H9 (cell line): ENCODE results near the gene ZNF728. TPM values are rescaled to one million over a fixed set of nuclear protein-coding genes. Genes with fewer than 3 reads are reported as not detected.
"Not testable (repeated sequence)": the region's sequence is repeated elsewhere in the genome, so short reads cannot be mapped to it uniquely, and the experiment has no call there.

Experiments used
- DNase-seq: peaks from one replicate; pipeline ENCODE4 v3.0.0-alpha.2; 2017
- H2AFZ ChIP-seq: one replicate; pipeline ENCODE4 v1.6.1; 2013; ENCODE audit warnings: mild to moderate bottlenecking, low read length, control low read depth, moderate library complexity
- H2AK5ac ChIP-seq: 2 replicates; pipeline ENCODE4 v1.6.1; 2013; ENCODE audit warnings: low read length, control low read depth, mixed read lengths; ENCODE audit not compliant: insufficient read length
- H2BK120ac ChIP-seq: one replicate; pipeline ENCODE4 v1.6.1; 2013; ENCODE audit warnings: low read depth, mild to moderate bottlenecking, low read length, control low read depth, inconsistent platforms; ENCODE audit not compliant: poor library complexity, severe bottlenecking
- H2BK12ac ChIP-seq: 2 replicates; pipeline ENCODE4 v1.6.1; 2013; ENCODE audit warnings: low read length, control low read depth, mixed read lengths, low read depth; ENCODE audit not compliant: insufficient read length
- H2BK15ac ChIP-seq: 2 replicates; pipeline ENCODE4 v1.6.1; 2013; ENCODE audit warnings: low read depth, low read length, control low read depth
- H2BK20ac ChIP-seq: one replicate; pipeline ENCODE4 v1.6.1; 2013; ENCODE audit warnings: low read depth, mild to moderate bottlenecking, low read length, control low read depth, inconsistent platforms; ENCODE audit not compliant: poor library complexity, severe bottlenecking
- H2BK5ac ChIP-seq: 2 replicates; pipeline ENCODE4 v1.6.1; 2013; ENCODE audit warnings: low read length, control low read depth, mixed read lengths; ENCODE audit not compliant: insufficient read length
- H3K14ac ChIP-seq: 2 replicates; pipeline ENCODE4 v1.6.1; 2013; ENCODE audit warnings: low read length, control low read depth; ENCODE audit not compliant: insufficient read depth
- H3K18ac ChIP-seq: 2 replicates; pipeline ENCODE4 v1.6.1; 2013; ENCODE audit warnings: low read depth, mild to moderate bottlenecking, mixed read lengths, low read length, control low read depth; ENCODE audit not compliant: insufficient read length
- H3K23ac ChIP-seq: 2 replicates; pipeline ENCODE4 v1.6.1; 2013; ENCODE audit warnings: low read length, control low read depth, mixed read lengths, low read depth; ENCODE audit not compliant: insufficient read length
- H3K23me2 ChIP-seq: 2 replicates; pipeline ENCODE4 v1.6.1; 2013; ENCODE audit warnings: low read depth, mild to moderate bottlenecking, mixed read lengths, low read length, control low read depth; ENCODE audit not compliant: insufficient read length, poor library complexity, severe bottlenecking
- H3K27ac ChIP-seq: 2 replicates; pipeline ENCODE4 v1.5.1; 2013; ENCODE audit warnings: low read length, control low read depth, mixed read lengths, low read depth; ENCODE audit not compliant: insufficient read length
- H3K27me3 ChIP-seq: 2 replicates; pipeline ENCODE4 v1.6.1; 2013; ENCODE audit warnings: low read length, control low read depth, inconsistent platforms; ENCODE audit not compliant: insufficient read depth
- H3K4ac ChIP-seq: 2 replicates; pipeline ENCODE4 v1.6.1; 2013; ENCODE audit warnings: low read depth, mild to moderate bottlenecking, control low read depth, inconsistent platforms, low read length, moderate library complexity
- H3K4me1 ChIP-seq: 2 replicates; pipeline ENCODE4 v1.6.1; 2013; ENCODE audit warnings: low read length, control low read depth, inconsistent platforms; ENCODE audit not compliant: insufficient read depth
- H3K4me2 ChIP-seq: 2 replicates; pipeline ENCODE4 v1.6.1; 2013; ENCODE audit warnings: low read length, control low read depth, mixed read lengths; ENCODE audit not compliant: insufficient read length, insufficient read depth
- H3K56ac ChIP-seq: 2 replicates; pipeline ENCODE4 v1.6.1; 2013; ENCODE audit warnings: low read depth, mild to moderate bottlenecking, mixed read lengths, low read length, control low read depth; ENCODE audit not compliant: insufficient read length
- H3K79me1 ChIP-seq: 2 replicates; pipeline ENCODE4 v1.6.1; 2013; ENCODE audit warnings: low read depth, mild to moderate bottlenecking, moderate library complexity, low read length, control low read depth, inconsistent platforms; ENCODE audit not compliant: insufficient read depth, poor library complexity, severe bottlenecking
- H3K79me2 ChIP-seq: 2 replicates; pipeline ENCODE4 v1.6.1; 2013; ENCODE audit warnings: low read length, control low read depth, inconsistent platforms; ENCODE audit not compliant: insufficient read depth
- H3K9ac ChIP-seq: 2 replicates; pipeline ENCODE4 v1.6.1; 2013; ENCODE audit warnings: low read length, control low read depth, mixed read lengths; ENCODE audit not compliant: insufficient read length; ENCODE audit errors: extremely low read depth
- H3K9me3 ChIP-seq: one replicate; pipeline ENCODE4 v1.6.1; 2013; ENCODE audit warnings: low read depth, low read length, inconsistent platforms; ENCODE audit not compliant: control insufficient read depth
- H3T11ph ChIP-seq: one replicate; pipeline ENCODE4 v1.6.1; 2013; ENCODE audit warnings: mild to moderate bottlenecking, low read length, control low read depth, inconsistent platforms
- H4K20me1 ChIP-seq: one replicate; pipeline ENCODE4 v1.6.1; 2013; ENCODE audit not compliant: control insufficient read depth, insufficient read length, insufficient read depth
- H4K5ac ChIP-seq: 2 replicates; pipeline ENCODE4 v1.6.1; 2013; ENCODE audit warnings: low read depth, mild to moderate bottlenecking, mixed read lengths, low read length, control low read depth; ENCODE audit not compliant: insufficient read length
- H4K8ac ChIP-seq: replicated peaks from 2 replicates; pipeline ENCODE4 v1.6.1; 2013; ENCODE audit warnings: low read length, control low read depth, mixed read lengths, low read depth; ENCODE audit not compliant: insufficient read length
- H4K91ac ChIP-seq: 2 replicates; pipeline ENCODE4 v1.6.1; 2013; ENCODE audit warnings: low read depth, mild to moderate bottlenecking, moderate library complexity, mixed read lengths, low read length, control low read depth; ENCODE audit not compliant: insufficient read length
- H3K27ac Mint-ChIP-seq, 3 experiments: 2 replicates in 2 of 3; 3 replicates in 1 of 3; pipeline ENCODE4 v1.8.0; 2020 to 2021; ENCODE audit warnings: mixed read lengths in 3 of 3, mild to moderate bottlenecking in 1 of 3, moderate library complexity in 1 of 3
- H3K27me3 Mint-ChIP-seq: 2 replicates; pipeline ENCODE4 v1.8.0; 2021; ENCODE audit warnings: low read depth, mild to moderate bottlenecking, moderate library complexity, mixed read lengths
- H3K36me3 Mint-ChIP-seq, 3 experiments: 2 replicates in 2 of 3; 3 replicates in 1 of 3; pipeline ENCODE4 v1.8.0; 2020 to 2021; ENCODE audit warnings: low read depth in 3 of 3, mixed read lengths in 3 of 3; ENCODE audit not compliant: insufficient read depth in 1 of 3
- H3K4me1 Mint-ChIP-seq, 2 experiments: 2 replicates each; pipeline ENCODE4 v1.8.0; 2020; ENCODE audit warnings: mixed read lengths in 2 of 2
- H3K4me3 Mint-ChIP-seq, 2 experiments: 2 replicates in 1 of 2; 3 replicates in 1 of 2; pipeline ENCODE4 v1.8.0; 2020 to 2021; ENCODE audit warnings: mild to moderate bottlenecking in 2 of 2, mixed read lengths in 2 of 2, moderate library complexity in 1 of 2
- H3K9me3 Mint-ChIP-seq, 2 experiments: 2 replicates in 1 of 2; 3 replicates in 1 of 2; pipeline ENCODE4 v1.8.0; 2020; ENCODE audit warnings: mild to moderate bottlenecking in 2 of 2, mixed read lengths in 2 of 2, moderate library complexity in 1 of 2
- WGBS: extraction: QIAGEN DNeasy Blood & Tissue Kit; methylation state at CpG from one replicate; pipeline ENCODE4 v1.1.7; 2013; ENCODE audit warnings: missing lambda C conversion rate, low lambda C conversion rate, mixed read lengths; ENCODE audit not compliant: insufficient read length; ENCODE audit errors: extremely low coverage; 5-methylcytosine and 5-hydroxymethylcytosine counted together
- total RNA-seq: library from RNA; stranded (reverse); gene quantifications from 2 replicates; pipeline ENCODE4 v1.2.1, GENCODE V29; 2021
- TF ChIP-seq, protein P1 (sequence below): fragments of 200-600 bp; sonication (generic); conservative IDR thresholded peaks from 3 replicates; pipeline ENCODE4 v1.8.0; 2021; ENCODE audit warnings: antibody characterized with exemption, mild to moderate bottlenecking

Gene ZNF728
- total RNA-seq, 1 experiment from 2014 or later, result not detected

DNA sequence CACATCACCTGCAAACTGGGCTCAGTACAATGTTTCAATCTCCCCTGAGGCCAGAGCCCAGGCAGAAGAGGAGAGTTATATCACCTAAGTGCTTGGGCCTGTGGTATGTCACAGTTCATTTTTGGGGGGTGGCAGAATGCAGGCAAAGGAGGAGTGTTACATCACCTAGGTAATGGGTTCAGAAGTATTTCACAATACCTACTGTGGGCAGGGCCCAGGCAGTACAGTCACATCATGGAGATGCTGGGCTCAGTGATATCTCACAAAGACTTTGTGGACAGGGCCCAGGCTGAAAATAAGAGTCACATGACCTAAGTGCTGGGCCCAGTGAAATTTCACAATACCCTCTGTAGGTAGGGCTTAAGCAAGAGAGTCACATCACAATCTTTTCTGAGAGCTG lies 12.7 kb upstream of the ZNF728 start:
- H3K23ac ChIP-seq, result no peak overlapping the region
- no peak overlapping the region for H4K91ac ChIP-seq
- no peaks in the 10 kb centered on the region for H3K79me1 ChIP-seq
- H3K9me3 ChIP-seq, result peaks cover 83% of the 10 kb centered on the region
- no peaks in the 10 kb centered on the region; the same call in none of the 2 replicates for H3K27me3 Mint-ChIP-seq
- no peak overlapping the region for H3K9ac ChIP-seq
- H3K4me3 Mint-ChIP-seq, result no peak overlapping the region
- H3K27ac Mint-ChIP-seq, result no peak overlapping the region
- H3K56ac ChIP-seq, result no peak overlapping the region
- no peak overlapping the region for H2BK5ac ChIP-seq
- H2BK12ac ChIP-seq, result no peak overlapping the region
- H4K8ac ChIP-seq, result no peak overlapping the region
- no peaks in the 10 kb centered on the region for H3K27me3 ChIP-seq
- H3K4me1 ChIP-seq, result no peaks in the 10 kb centered on the region
- no peak overlapping the region for H3T11ph ChIP-seq
- H4K20me1 ChIP-seq, result no peaks in the 10 kb centered on the region
- no peaks in the 10 kb centered on the region for H3K4me1 Mint-ChIP-seq
- no peaks in the 10 kb centered on the region for H3K23me2 ChIP-seq
- H3K27ac ChIP-seq, result no peak overlapping the region
- no peak for DNase-seq
- no peak overlapping the region for H3K4me2 ChIP-seq
- TF ChIP-seq, protein P1, sequence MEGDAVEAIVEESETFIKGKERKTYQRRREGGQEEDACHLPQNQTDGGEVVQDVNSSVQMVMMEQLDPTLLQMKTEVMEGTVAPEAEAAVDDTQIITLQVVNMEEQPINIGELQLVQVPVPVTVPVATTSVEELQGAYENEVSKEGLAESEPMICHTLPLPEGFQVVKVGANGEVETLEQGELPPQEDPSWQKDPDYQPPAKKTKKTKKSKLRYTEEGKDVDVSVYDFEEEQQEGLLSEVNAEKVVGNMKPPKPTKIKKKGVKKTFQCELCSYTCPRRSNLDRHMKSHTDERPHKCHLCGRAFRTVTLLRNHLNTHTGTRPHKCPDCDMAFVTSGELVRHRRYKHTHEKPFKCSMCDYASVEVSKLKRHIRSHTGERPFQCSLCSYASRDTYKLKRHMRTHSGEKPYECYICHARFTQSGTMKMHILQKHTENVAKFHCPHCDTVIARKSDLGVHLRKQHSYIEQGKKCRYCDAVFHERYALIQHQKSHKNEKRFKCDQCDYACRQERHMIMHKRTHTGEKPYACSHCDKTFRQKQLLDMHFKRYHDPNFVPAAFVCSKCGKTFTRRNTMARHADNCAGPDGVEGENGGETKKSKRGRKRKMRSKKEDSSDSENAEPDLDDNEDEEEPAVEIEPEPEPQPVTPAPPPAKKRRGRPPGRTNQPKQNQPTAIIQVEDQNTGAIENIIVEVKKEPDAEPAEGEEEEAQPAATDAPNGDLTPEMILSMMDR, result no peak
- no peak overlapping the region for H3K14ac ChIP-seq
- H2BK120ac ChIP-seq, result no peak overlapping the region
- H3K79me2 ChIP-seq, result no peaks in the 10 kb centered on the region
- H2BK15ac ChIP-seq, result no peak overlapping the region
- H4K5ac ChIP-seq, result no peak overlapping the region
- H3K36me3 Mint-ChIP-seq, result peaks cover 0 to 46% (median 15%) of the 10 kb centered on the region in 3 experiments; a peak in 5 of 7 replicates
- H2AK5ac ChIP-seq, result no peak overlapping the region
- peaks cover 17 to 100% of the 10 kb centered on the region in 2 experiments for H3K9me3 Mint-ChIP-seq
- no peak overlapping the region for H3K18ac ChIP-seq
- no peak overlapping the region for H2BK20ac ChIP-seq
- H2AFZ ChIP-seq, result no peak overlapping the region
- no peak overlapping the region for H3K4ac ChIP-seq

DNA sequence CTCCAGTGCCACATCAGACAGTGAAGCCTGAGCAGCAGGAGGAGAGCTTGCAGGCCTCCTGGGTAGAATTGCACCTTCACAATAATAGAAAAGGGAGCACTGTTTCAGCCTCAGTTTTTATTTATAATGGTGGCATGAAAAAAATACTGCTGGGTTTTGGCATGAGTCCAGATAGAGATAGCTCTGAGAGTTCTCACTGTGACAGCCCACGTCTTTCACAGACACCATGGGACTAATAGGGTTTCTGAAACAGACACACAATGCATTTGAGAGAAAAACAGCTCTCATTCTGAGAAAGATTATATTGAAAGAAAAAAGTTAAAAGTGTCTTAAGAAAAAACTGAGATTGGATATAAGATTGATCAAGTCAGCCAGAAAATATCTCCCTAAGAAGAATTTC lies 8.0 kb downstream of the ZNF728 start:
- H3K9ac ChIP-seq, H2BK20ac ChIP-seq, H4K8ac ChIP-seq, H3K4me2 ChIP-seq, H3K18ac ChIP-seq, H2BK5ac ChIP-seq, H3K14ac ChIP-seq, H4K5ac ChIP-seq, H3K4ac ChIP-seq, H3K27ac Mint-ChIP-seq, H3K27ac ChIP-seq, H3K23ac ChIP-seq, H3K79me1 ChIP-seq, H3K4me3 Mint-ChIP-seq, H3K27me3 Mint-ChIP-seq, H4K20me1 ChIP-seq, H4K91ac ChIP-seq, DNase-seq, H3K4me1 ChIP-seq, H2BK15ac ChIP-seq, H3K4me1 Mint-ChIP-seq, H3T11ph ChIP-seq, H3K79me2 ChIP-seq, H3K56ac ChIP-seq, H3K27me3 ChIP-seq, H2BK120ac ChIP-seq, H3K23me2 ChIP-seq, H2AFZ ChIP-seq, H2AK5ac ChIP-seq, H2BK12ac ChIP-seq: not testable (repeated sequence)
- WGBS, result no CpG with 5 or more reads among the region's 1 CpG
- peaks cover 4 to 19% (median 4%) of the 10 kb centered on the region in 3 experiments; a peak in 3 of 7 replicates for H3K36me3 Mint-ChIP-seq
- peaks cover 88 to 90% of the 10 kb centered on the region in 2 experiments for H3K9me3 Mint-ChIP-seq
- H3K9me3 ChIP-seq, result peaks cover 50% of the 10 kb centered on the region
